ENCODE data around the gene TACSTD2. TPM values are rescaled to one million over a fixed set of nuclear protein-coding genes. Genes with fewer than 3 reads are reported as not detected.

TACSTD2 gene
- total RNA-seq, 3 donors from 2014 or later (not counting 1 experiment from before 2014, with no cell fraction given) = 0.21 TPM; not detected in 2

GRCh38 chr1:58529284-58529683 lies 47.8 kb downstream of the TACSTD2 start:
- no peaks in the 10 kb centered on the region for H3K27me3 Mint-ChIP-seq (ENCODE audit: low read depth in 2 of 2)
- no peak overlapping the region for H3K4me3 Mint-ChIP-seq
- Histone ChIP-seq H3K27ac (ENCODE audit: low read length) (no peak overlapping the region), H3K36me3 (ENCODE audit: control insufficient read depth, insufficient read depth, low read length) (peaks cover 13% of the 10 kb centered on the region), H3K27me3 (ENCODE audit: control insufficient read depth, insufficient read depth, low read length) (no peaks in the 10 kb centered on the region), H3K4me3 (ENCODE audit: low read length) (no peak overlapping the region), H3K4me1 (ENCODE audit: control insufficient read depth, insufficient read depth, low read length) (no peaks in the 10 kb centered on the region), H3K9me3 (ENCODE audit: control insufficient read depth, insufficient read depth, low read length) (no peaks in the 10 kb centered on the region)
- TF ChIP-seq CTCF (IDR thresholded peaks at IDR 0.05) = no peak
- WGBS (ENCODE audit: insufficient coverage) = no CpG with 5 or more reads among the region's 1 CpG
- no peaks in the 10 kb centered on the region for H3K4me1 Mint-ChIP-seq
- no peaks in the 10 kb centered on the region for H3K9me3 Mint-ChIP-seq
- intact Hi-C loops (cut with micrococcal nuclease) = no loop called here
- ATAC-seq = no peak
- no peak for DNase-seq
- no peak overlapping the region for H3K27ac Mint-ChIP-seq
- peaks cover 11% of the 10 kb centered on the region for H3K36me3 Mint-ChIP-seq

GRCh38 chr1:58528518-58528917 lies 48.5 kb downstream of the TACSTD2 start:
- DNase-seq (no peak), ATAC-seq (no peak)
- Mint-ChIP-seq H3K27me3 (ENCODE audit: low read depth in 2 of 2) (no peaks in the 10 kb centered on the region), H3K27ac (no peak overlapping the region), H3K4me3 (no peak overlapping the region), H3K9me3 (no peaks in the 10 kb centered on the region), H3K36me3 (peaks cover 15% of the 10 kb centered on the region), H3K4me1 (no peaks in the 10 kb centered on the region)
- 78% methylated on average over 1 of the region's 3 CpGs for WGBS (ENCODE audit: insufficient coverage)
- Histone ChIP-seq H3K27ac (ENCODE audit: low read length) (no peak overlapping the region), H3K9me3 (ENCODE audit: control insufficient read depth, insufficient read depth, low read length) (no peaks in the 10 kb centered on the region), H3K36me3 (ENCODE audit: control insufficient read depth, insufficient read depth, low read length) (peaks cover 10% of the 10 kb centered on the region), H3K4me1 (ENCODE audit: control insufficient read depth, insufficient read depth, low read length) (no peaks in the 10 kb centered on the region), H3K27me3 (ENCODE audit: control insufficient read depth, insufficient read depth, low read length) (no peaks in the 10 kb centered on the region), H3K4me3 (ENCODE audit: low read length) (no peak overlapping the region)
- no peak for TF ChIP-seq CTCF (IDR thresholded peaks at IDR 0.05)
- intact Hi-C loops (cut with micrococcal nuclease) = no loop called here

Other genes starting within 250 kb of the TACSTD2 start
- gene OMA1, start 30.5 kb downstream of the TACSTD2 start, total RNA-seq = 10 to 100 TPM; 27.2 to 41.1 (median 31.2) TPM
- gene MYSM1, start 122.8 kb upstream of the TACSTD2 start, total RNA-seq = 10 to 100 TPM; 73.1 to 77.9 (median 76.0) TPM
- 1,000 to 10,000 TPM; 1,209 to 1,942 (median 1,808) TPM for gene JUN, start 206.8 kb upstream of the TACSTD2 start, total RNA-seq

Measured in natural killer cell (primary cell).